Measurements from ENCODE around the gene CASK.

DNA sequence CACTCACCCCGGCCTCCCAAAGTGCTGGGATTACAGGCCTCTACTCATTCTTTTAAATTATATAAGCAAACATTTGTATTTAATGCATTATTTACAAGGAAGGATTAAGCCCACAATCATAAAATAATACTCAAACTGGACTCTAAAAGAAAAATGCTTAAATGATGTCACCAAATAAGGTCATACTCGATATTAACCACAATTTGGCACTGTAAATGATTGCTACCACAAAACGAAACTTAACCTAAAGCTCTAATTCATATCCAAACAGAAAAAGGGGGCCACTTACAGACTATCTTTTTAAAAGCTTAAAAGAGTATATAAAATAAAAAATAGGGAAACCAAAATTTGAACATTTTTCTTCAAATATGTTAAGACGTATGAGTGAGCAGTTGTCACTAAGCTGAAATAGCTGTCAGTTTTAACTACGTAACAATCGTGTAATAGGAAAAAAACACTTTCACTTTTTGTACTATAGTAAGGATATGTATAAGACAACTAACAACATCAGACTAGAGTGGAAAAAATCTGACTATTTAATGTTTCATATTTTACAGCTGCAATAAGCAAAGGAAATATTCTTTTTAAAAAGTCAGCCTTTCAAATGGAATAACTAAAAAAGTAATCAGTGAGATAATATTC is 342.8 kb downstream of the CASK start:
- TF ChIP-seq, protein P1, sequence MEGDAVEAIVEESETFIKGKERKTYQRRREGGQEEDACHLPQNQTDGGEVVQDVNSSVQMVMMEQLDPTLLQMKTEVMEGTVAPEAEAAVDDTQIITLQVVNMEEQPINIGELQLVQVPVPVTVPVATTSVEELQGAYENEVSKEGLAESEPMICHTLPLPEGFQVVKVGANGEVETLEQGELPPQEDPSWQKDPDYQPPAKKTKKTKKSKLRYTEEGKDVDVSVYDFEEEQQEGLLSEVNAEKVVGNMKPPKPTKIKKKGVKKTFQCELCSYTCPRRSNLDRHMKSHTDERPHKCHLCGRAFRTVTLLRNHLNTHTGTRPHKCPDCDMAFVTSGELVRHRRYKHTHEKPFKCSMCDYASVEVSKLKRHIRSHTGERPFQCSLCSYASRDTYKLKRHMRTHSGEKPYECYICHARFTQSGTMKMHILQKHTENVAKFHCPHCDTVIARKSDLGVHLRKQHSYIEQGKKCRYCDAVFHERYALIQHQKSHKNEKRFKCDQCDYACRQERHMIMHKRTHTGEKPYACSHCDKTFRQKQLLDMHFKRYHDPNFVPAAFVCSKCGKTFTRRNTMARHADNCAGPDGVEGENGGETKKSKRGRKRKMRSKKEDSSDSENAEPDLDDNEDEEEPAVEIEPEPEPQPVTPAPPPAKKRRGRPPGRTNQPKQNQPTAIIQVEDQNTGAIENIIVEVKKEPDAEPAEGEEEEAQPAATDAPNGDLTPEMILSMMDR (conservative IDR thresholded peaks at IDR 0.05; ENCODE audit: low read depth, low read length) = no peak
- TF ChIP-seq EZH2 (IDR thresholded peaks at IDR 0.05; ENCODE audit: borderline replicate concordance, low read depth, low read length, poor library complexity, severe bottlenecking) = no peak

Measured in A673 (cell line).